ENCODE results near the gene DNAJC15. TPM values are rescaled to one million over a fixed set of nuclear protein-coding genes. Genes with fewer than 3 reads are reported as not detected.

Gene DNAJC15
- total RNA-seq, 1 donor from 2014 or later, result 24.5 TPM

DNA sequence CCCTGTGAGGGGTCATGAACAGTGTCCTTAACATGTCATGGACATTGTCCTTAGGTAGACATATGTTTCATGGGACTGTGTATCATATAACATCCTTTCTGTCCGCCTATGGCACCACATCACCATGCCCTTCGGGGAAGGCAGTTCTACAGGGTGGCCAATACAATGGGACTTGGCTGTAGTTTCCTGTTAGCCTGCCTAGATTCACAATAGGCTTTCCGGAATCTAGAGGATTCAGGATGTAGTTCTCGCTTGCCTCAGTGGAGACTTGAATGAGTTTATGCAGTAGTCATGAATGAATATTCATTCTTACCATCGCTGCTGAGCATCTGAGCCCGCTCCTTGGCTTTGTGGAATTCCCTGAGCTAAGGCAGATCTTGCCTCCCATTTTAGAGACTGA, 100.5 kb downstream of the DNAJC15 start:
- TF ChIP-seq, protein P1, sequence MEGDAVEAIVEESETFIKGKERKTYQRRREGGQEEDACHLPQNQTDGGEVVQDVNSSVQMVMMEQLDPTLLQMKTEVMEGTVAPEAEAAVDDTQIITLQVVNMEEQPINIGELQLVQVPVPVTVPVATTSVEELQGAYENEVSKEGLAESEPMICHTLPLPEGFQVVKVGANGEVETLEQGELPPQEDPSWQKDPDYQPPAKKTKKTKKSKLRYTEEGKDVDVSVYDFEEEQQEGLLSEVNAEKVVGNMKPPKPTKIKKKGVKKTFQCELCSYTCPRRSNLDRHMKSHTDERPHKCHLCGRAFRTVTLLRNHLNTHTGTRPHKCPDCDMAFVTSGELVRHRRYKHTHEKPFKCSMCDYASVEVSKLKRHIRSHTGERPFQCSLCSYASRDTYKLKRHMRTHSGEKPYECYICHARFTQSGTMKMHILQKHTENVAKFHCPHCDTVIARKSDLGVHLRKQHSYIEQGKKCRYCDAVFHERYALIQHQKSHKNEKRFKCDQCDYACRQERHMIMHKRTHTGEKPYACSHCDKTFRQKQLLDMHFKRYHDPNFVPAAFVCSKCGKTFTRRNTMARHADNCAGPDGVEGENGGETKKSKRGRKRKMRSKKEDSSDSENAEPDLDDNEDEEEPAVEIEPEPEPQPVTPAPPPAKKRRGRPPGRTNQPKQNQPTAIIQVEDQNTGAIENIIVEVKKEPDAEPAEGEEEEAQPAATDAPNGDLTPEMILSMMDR (IDR thresholded peaks at IDR 0.05), result no peak
- H3K4me1 Mint-ChIP-seq (ENCODE audit: unreplicated experiment), result peaks cover 12% of the 10 kb centered on the region
- H3K9me3 Mint-ChIP-seq (ENCODE audit: unreplicated experiment), result no peaks in the 10 kb centered on the region
- no peak overlapping the region for H3K4me3 Mint-ChIP-seq (ENCODE audit: unreplicated experiment)
- H3K27ac Mint-ChIP-seq (ENCODE audit: unreplicated experiment), result no peak overlapping the region
- DNase-seq (ENCODE audit: extremely low spot score, unreplicated experiment), result no peak
- H3K27me3 Mint-ChIP-seq (ENCODE audit: unreplicated experiment), result no peaks in the 10 kb centered on the region
- no peaks in the 10 kb centered on the region for H3K36me3 Mint-ChIP-seq (ENCODE audit: unreplicated experiment)

DNA sequence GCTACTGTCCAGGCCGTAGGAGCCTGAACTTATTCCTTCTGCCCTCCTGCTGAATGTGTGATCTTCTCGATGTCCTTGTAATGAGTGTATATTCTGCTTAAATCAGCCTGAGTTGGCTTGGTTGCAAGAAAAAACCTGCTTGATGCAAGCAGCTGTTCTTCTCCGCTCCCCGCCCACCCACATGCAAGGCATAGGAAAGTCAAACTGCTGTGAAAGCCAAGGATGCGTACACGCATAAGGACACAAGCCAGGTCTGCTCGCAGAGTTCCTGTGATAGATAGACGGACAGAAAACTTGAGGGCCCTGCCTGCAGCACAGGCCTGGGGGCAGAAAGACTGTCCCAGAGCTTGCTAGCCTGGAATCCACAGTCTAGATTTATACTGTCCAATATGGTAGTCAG, 101.1 kb downstream of the DNAJC15 start:
- Mint-ChIP-seq H3K36me3 (ENCODE audit: unreplicated experiment) (no peaks in the 10 kb centered on the region), H3K4me1 (ENCODE audit: unreplicated experiment) (peaks cover 12% of the 10 kb centered on the region), H3K27me3 (ENCODE audit: unreplicated experiment) (no peaks in the 10 kb centered on the region), H3K27ac (ENCODE audit: unreplicated experiment) (no peak overlapping the region), H3K4me3 (ENCODE audit: unreplicated experiment) (no peak overlapping the region), H3K9me3 (ENCODE audit: unreplicated experiment) (no peaks in the 10 kb centered on the region)
- no peak for DNase-seq (ENCODE audit: extremely low spot score, unreplicated experiment)
- TF ChIP-seq, protein P1 (IDR thresholded peaks at IDR 0.05), result no peak

DNA sequence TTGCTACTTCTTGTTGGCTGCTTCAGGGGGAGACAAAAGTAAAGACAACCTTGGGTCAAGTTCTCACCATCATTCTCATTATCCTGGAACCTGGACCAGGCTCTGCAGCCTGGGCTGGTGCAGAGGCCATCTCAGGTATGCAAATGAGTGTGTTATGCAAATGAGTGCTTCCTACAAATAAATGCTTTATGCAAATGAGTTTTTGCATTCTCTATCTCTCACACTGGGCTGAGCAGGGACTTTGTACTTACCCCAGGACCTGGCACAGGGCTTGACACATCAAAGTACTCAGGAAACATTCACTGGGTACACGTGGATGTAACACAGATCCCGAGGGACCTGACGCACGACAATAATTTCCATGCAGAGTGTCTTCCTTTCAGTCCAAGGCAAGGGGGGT, 103.0 kb downstream of the DNAJC15 start:
- peaks cover 12% of the 10 kb centered on the region for H3K4me1 Mint-ChIP-seq (ENCODE audit: unreplicated experiment)
- no peaks in the 10 kb centered on the region for H3K27me3 Mint-ChIP-seq (ENCODE audit: unreplicated experiment)
- no peak overlapping the region for H3K27ac Mint-ChIP-seq (ENCODE audit: unreplicated experiment)
- no peaks in the 10 kb centered on the region for H3K36me3 Mint-ChIP-seq (ENCODE audit: unreplicated experiment)
- H3K4me3 Mint-ChIP-seq (ENCODE audit: unreplicated experiment), result no peak overlapping the region
- no peaks in the 10 kb centered on the region for H3K9me3 Mint-ChIP-seq (ENCODE audit: unreplicated experiment)
- DNase-seq (ENCODE audit: extremely low spot score, unreplicated experiment), result no peak
- TF ChIP-seq, protein P1 (IDR thresholded peaks at IDR 0.05), result no peak

DNA sequence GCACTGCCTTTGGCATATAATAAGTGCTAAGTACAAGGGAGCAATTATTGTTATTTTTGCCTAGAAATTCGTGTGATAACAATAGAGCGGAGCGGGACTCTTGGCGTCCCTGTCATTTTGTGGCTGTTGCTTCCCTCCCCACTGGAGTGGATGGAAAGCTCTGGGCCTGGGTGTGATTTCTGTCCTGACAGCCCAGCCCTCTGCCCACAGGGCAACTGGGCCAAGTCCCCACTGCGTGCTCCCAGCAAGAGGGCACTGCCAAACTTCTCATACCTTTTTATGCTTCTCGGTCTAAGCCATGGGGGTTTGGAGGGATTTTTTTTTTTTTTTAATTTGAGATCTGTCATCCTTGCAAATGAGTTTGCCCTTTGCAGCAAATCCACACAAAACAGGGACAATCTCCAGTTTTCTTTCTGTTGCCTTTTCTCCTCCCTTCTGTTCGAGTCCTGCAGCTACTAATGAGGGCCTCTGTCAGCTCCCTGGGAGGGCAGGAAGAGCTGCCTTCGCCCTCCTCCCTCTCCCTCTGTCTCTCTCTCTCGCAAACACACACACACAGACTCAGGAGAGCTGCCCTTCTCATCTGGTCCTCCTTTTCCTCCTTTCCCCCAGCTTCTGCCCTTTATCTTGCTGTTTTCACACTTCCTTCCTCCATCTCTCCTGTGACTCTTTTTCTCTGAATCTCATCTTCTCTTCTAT, 103.9 kb downstream of the DNAJC15 start:
- Mint-ChIP-seq H3K27ac (ENCODE audit: unreplicated experiment) (peak overlapping the region; percentile 42), H3K36me3 (ENCODE audit: unreplicated experiment) (no peaks in the 10 kb centered on the region), H3K27me3 (ENCODE audit: unreplicated experiment) (no peaks in the 10 kb centered on the region), H3K4me1 (ENCODE audit: unreplicated experiment) (peaks cover 13% of the 10 kb centered on the region), H3K4me3 (ENCODE audit: unreplicated experiment) (no peak overlapping the region), H3K9me3 (ENCODE audit: unreplicated experiment) (no peaks in the 10 kb centered on the region)
- DNase-seq (ENCODE audit: extremely low spot score, unreplicated experiment), result no peak
- TF ChIP-seq, protein P1 (IDR thresholded peaks at IDR 0.05), result no peak

DNA sequence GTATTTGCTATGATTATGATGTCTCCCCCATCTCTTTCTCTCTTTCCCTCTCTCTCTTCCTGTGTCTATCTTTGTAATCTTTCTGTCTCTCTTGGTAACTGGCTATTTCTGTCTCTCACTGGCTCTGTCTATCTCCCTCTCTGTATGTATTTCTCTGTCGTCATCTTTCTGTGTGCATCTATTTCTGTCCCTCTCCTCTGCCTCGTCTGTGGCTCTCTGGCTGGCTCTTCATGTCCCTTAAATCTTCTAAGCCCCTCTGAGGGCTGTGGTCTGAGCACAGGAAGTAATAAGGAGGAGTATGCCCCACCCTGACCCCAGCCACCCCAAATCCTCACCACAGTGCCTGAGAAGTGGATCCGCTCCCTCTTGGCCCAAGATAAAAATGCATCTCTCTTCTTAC, 104.4 kb downstream of the DNAJC15 start:
- Mint-ChIP-seq H3K27me3 (ENCODE audit: unreplicated experiment) (no peaks in the 10 kb centered on the region), H3K9me3 (ENCODE audit: unreplicated experiment) (no peaks in the 10 kb centered on the region), H3K4me3 (ENCODE audit: unreplicated experiment) (no peak overlapping the region), H3K4me1 (ENCODE audit: unreplicated experiment) (peaks cover 16% of the 10 kb centered on the region), H3K27ac (ENCODE audit: unreplicated experiment) (peak overlapping the region; percentile 42), H3K36me3 (ENCODE audit: unreplicated experiment) (no peaks in the 10 kb centered on the region)
- DNase-seq (ENCODE audit: extremely low spot score, unreplicated experiment), result no peak
- TF ChIP-seq, protein P1 (IDR thresholded peaks at IDR 0.05), result no peak

Measured in osteocyte (in vitro differentiated cells).